NCI-H1436 treated with DMSO at 0.1 percent for 48 hours (cell line): ENCODE results near the gene SERPINB7.
"Not testable (repeated sequence)": the region's sequence is repeated elsewhere in the genome, so short reads cannot be mapped to it uniquely, and the experiment has no call there.

Experiments used
- DNase-seq: peaks from one replicate; lab custom pipeline; 2025; lab: John Stamatoyannopoulos, UW

The SERPINB7 gene

GRCh38 chr18:63775166-63775730 lies at the start of gene SERPINB7:
TSS of gene SERPINB7 (plus strand) at chr18:63775418. CDS start at chr18:63782373, 6,955 bp downstream.
- no peak for DNase-seq

DNA sequence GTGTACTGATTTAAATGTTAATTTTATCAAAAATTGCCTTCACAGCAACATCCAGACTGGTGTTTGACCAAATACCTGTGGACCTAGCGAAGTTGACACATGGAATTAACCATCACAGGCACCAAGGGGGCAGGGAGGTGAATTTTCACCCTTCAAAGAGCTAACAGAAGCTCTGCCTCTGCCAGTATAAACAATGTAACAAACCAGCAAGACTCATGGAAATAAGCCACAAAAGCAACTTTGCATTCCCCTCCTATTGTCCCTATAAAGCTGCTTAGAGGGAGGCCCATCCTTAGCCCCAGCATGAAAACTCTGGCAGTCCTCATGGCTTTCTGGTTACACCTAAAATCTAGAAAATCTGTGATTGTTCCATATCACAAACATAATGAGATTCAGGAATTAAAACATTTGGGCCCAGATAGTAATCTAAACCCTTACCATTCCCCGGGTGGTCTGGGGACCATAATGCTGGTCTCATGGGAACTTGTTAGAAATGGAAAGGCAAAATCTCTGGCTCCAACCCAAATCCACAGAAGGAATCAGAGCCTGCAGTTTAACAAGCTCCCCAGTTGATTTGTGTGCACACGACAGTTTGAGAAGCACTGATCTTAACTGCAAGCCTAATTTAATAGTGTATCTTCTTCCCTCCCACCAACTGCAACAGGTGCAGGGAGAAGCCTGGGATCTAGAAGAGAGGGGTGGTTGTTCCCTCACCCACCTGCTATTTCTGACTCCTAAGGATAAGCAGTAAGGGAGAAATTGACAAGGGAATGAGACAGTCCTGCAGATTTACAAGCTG lies 49.3 kb upstream of the SERPINB7 start:
- DNase-seq: no peak

DNA sequence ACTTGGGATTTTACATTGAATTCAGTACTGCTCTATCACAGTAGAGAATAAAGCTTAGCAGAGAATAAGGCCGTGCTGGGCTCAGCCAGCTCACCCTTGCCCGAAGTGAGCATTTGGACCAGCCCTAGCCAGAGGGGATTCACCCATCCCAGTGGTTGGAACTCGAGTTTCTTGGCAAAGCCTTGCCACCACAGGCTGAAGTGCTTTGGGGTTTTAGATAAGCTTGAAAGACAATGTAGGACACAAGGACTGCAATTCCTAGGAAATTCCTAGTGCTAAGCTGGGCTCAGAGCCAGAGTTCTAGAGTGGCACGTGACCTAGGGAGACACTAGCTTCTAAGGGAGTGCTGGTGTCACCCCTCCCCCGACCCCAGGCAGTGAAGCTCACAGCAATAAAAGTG lies 44.4 kb upstream of the SERPINB7 start:
- no peak for DNase-seq

- no peak for DNase-seq
These were observed 44.0 kb upstream of the SERPINB7 start for GRCh38 chr18:63731215-63731614.

GRCh38 chr18:63736876-63737275 lies 38.3 kb upstream of the SERPINB7 start:
- no peak for DNase-seq

GRCh38 chr18:63741769-63742168 lies 33.4 kb upstream of the SERPINB7 start:
- no peak for DNase-seq

GRCh38 chr18:63747006-63747405 lies 28.2 kb upstream of the SERPINB7 start:
- DNase-seq: no peak

DNA sequence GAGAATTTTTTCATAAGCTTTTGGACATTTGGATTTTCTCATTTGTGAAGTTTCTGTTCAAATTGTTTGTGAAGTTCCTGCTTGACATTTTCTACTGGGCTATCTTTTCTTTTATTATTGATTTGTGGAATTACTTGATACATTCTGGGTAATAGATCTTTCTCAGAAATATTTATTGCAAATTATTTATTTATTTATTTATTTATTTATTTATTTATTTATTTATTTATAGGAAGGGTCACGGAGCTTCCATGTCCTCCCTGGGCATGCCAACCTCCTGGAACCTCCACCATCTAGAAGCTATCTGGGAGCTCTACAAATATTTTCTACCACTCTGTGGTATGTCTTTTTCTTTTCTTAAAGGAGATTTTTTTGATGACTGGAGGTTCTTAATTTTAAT lies 25.7 kb upstream of the SERPINB7 start:
- no peak for DNase-seq

- DNase-seq: no peak
These were observed 22.6 kb upstream of the SERPINB7 start for GRCh38 chr18:63752636-63753035.

- no peak for DNase-seq
These were observed 21.5 kb upstream of the SERPINB7 start for GRCh38 chr18:63753676-63754075.

DNA sequence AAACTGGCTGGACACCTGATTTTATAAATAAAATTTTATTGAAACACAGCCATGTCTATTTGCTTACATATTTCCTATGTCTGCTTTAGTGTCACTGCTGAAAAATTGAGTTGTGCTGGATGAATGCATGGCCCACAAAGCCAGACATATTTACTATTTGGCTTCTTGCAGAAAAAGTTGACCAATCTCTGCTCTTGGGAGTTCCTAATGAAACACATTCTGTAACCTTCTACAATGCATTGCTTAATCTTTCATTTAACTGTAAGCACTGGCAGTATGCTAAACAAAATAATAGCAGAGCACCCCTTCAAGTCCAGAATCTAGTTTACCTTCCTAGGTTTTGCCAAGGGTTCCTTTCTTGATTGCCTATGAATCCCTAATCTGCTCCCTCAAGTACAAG lies 17.7 kb upstream of the SERPINB7 start:
- DNase-seq: no peak

- DNase-seq: no peak
These were observed 16.5 kb upstream of the SERPINB7 start for GRCh38 chr18:63758615-63759240.

DNA sequence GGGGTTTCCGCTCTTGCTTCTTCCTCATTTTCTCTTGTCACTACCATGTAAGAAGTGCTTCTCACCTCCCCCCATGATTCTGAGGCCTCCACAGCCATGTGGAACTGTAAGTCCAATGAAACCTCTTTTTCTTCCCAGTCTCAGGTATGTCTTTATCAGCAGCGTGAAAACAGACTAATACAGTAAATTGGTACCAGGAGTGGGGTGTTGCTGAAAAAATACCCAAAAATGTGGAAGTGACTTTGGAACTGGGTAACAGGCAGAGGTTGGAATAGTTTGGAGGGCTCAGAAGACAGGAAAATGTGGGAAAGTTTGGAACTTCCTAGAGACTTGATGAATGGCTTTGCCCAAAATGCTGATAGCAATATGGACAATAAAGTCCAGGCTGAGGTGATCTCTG lies 15.4 kb upstream of the SERPINB7 start:
- DNase-seq: not testable (repeated sequence)

DNA sequence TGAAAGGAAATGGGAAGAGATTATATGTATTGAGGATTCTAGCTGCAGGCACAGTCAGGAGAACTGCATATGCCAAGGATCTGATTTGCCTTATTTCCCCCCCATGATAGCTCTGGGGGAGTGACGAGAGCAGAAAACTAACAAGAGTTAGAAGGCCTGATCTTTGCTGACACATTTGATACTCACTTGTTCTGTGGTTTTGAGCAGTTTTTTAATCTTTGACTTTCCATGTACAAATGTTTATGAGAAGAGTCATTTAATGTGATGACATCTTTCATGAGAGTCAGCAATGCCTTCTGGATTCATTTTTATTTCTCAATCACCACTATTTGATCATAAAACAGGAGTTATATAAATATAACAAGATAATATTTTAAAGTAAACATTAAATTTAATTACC lies 12.7 kb upstream of the SERPINB7 start:
- no peak for DNase-seq

DNA sequence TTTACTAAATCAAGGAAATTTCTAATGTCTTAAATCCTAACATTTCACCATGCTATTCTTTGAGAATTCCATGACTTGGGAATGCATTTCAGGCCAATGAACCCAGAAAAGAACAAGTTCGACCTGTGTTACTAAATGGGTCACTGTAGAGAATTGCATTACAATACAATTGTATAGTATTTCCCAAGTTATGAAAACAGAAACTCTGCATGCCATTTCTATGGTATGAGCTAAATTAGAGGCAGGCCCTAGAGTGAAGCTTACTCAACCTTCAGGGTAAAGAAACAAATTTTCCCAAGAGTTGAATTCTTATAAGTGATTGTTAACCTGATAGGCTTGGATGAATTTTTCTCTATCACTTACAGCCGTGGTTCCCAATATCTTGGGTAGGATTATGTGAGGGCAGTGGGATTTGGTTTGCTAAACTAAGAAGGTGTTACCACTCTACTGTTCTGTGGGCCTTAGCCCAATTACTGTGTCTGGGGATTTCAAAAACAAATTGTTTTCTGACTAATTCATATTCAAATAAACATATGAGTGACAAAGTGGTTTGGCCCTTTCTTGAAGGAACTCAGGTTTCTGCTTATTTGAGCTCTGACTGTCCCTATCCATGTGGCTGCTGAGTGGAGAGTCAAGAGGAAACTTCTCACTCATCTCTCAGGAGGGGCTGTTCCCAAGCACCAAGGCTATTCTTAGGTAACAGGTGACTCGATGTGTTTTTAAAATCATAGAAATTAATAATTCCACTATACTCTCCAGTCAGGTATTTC lies 11.2 kb upstream of the SERPINB7 start:
- no peak for DNase-seq

DNA sequence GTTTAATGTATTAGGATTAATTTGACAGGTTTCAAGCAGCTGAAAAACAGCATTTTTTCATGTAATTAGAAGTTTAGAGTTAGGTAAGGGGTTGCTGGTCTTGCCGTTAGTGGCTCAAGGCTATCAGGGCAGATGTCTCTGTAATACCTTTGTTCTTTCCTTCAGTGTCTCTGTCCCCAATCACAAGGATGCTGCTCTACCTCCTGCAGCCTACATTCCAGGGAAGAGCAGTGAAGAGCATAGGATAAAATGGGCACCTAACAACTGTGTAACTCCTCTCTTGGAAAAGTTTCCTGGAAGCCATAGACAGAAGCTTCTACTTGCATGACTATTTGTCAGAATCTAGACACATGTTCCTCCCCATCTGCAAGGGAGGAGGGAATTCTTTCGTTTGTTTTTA lies 9.4 kb upstream of the SERPINB7 start:
- no peak for DNase-seq

GRCh38 chr18:63773551-63773950 lies 1.7 kb upstream of the SERPINB7 start:
- DNase-seq: no peak

GRCh38 chr18:63774511-63774910 lies 707 bp upstream of the SERPINB7 start:
- no peak for DNase-seq

- no peak for DNase-seq
These were observed 4.2 kb downstream of the SERPINB7 start for GRCh38 chr18:63779386-63779785.

DNA sequence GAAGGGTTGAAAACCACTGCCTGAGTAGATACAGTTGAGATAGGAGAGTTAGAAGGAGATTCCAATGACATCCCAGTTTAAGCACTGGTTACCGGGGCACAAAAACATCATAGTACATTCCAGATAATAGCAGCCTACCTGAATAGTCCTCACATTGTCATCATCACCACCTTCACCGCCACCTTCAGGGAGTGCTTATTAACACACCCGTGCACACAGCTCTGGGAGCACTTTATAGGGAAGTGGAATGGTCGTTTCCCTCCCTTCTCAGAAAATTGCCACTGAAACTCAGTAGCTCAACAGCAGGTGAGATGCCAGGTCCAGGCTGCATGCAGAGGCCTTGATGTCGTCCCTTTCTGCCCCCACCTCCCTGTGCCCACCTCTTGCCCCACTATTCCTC lies 8.2 kb downstream of the SERPINB7 start:
- no peak for DNase-seq

DNA sequence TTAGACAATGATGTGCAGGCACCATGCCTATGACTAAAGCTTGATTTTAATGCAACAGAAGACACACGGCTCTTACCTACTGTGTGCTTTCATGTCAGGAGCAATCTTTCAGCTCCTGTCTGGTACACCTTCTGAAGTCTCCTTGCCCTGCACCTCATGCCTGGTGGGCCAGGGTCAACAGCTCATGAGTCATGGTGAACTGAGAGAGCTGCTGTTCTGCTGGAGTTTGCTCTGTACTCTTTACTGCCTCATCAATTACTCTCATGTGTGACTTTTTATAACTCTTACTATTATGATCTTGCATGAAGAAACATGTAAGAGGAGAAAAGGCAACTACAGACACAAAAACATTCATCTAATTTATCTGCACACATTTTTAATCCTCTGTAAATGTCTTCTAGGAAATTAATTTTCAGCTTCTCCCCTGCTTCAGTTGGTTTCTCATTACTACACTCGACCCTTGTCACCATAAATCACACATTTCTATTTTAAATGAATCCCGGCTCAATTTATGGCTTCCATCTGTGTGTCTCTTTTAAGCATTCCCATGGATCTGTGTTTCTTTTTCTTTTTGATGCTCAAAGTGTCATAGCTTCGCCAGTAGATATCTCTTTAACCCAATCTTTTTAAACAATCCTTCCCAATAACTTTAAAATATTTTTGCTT lies 9.7 kb downstream of the SERPINB7 start:
- DNase-seq: no peak

DNA sequence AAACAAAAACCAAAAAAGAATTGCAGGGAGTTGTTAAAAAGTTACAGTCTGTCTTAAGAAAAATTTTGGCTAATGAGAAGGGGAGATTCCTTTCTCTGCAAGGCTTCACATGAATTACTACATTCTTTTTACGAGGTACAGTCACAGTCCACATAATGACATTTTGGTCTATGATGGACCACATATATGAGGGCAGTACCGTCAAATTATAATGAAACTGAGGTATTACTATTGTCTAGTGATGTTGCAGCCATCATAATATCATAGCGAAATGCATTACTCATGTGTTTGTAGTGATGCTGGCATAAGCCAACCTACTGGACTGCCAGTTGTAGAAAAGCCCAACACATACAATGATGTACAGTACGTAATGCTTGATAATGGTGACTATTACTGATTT lies 12.5 kb downstream of the SERPINB7 start:
- no peak for DNase-seq
